PC-3 (cell line): ENCODE measurements around the gene FGGY. TPM values are rescaled to one million over a fixed set of nuclear protein-coding genes. Genes with fewer than 3 reads are reported as not detected.

Experiments used
- ATAC-seq: fragments of 200-7000 bp; cut with Tn5 transposase; 2 replicates; pipeline ENCODE4 v1.9.1; 2020; ENCODE audit warnings: mild to moderate bottlenecking, moderate library complexity
- BruUV-seq: library from RNA; stranded (reverse); fragments of 400-500 nt; replicated peaks from 2 replicates; lab custom pipeline; 2021; lab: Mats Ljungman, UMichigan
- CTCF ChIA-PET: fragments of 300-600 bp; sonication (Branson Sonifier 250); formaldehyde crosslinking; loops from one replicate; lab custom pipeline; 2022; ENCODE audit warnings: antibody characterized with exemption; lab: Charles Lee
- POLR2A ChIA-PET: fragments of 300-600 bp; sonication (Branson Sonifier 250); formaldehyde crosslinking; loops from one replicate; lab custom pipeline; 2022; ENCODE audit warnings: antibody characterized with exemption; ENCODE audit not compliant: unreplicated experiment; lab: Charles Lee
- DNase-seq: peaks from one replicate; pipeline ENCODE4 v3.0.0-alpha.2; 2015
- H2AFZ ChIP-seq: fragments of 300-600 bp; sonication (generic); 2 replicates; pipeline ENCODE4 v1.6.0; 2016; ENCODE audit warnings: antibody characterized with exemption, low read length
- H3F3A ChIP-seq: fragments of 300-600 bp; sonication (generic); one replicate; pipeline ENCODE4 v1.6.0; 2017; ENCODE audit warnings: antibody characterized with exemption, low read length, control low read depth, mild to moderate bottlenecking; ENCODE audit not compliant: unreplicated experiment
- H3K27ac ChIP-seq: fragments of 300-600 bp; sonication (generic); 2 replicates; pipeline ENCODE4 v1.5.1; 2016; ENCODE audit warnings: mild to moderate bottlenecking, low read length
- H3K27me3 ChIP-seq: fragments of 300-600 bp; sonication (generic); 2 replicates; pipeline ENCODE4 v1.6.1; 2016; ENCODE audit warnings: low read length, mixed read lengths
- H3K36me3 ChIP-seq: fragments of 300-600 bp; sonication (generic); 2 replicates; pipeline ENCODE4 v1.6.1; 2016; ENCODE audit warnings: low read depth, mixed run types, low read length, mixed read lengths
- H3K4me1 ChIP-seq: fragments of 300-600 bp; sonication (generic); 2 replicates; pipeline ENCODE4 v1.5.1; 2016; ENCODE audit warnings: low read length; ENCODE audit not compliant: insufficient read depth
- H3K4me2 ChIP-seq: fragments of 300-600 bp; sonication (generic); 2 replicates; pipeline ENCODE4 v1.6.0; 2016; ENCODE audit warnings: low read length
- H3K4me3 ChIP-seq: fragments of 300-600 bp; sonication (generic); 2 replicates; pipeline ENCODE4 v1.5.1; 2016; ENCODE audit warnings: mild to moderate bottlenecking, low read length, mixed read lengths
- H3K79me2 ChIP-seq: fragments of 300-600 bp; sonication (generic); 2 replicates; pipeline ENCODE4 v1.6.1; 2017; ENCODE audit warnings: low read length, mixed read lengths
- H3K9ac ChIP-seq: fragments of 300-600 bp; sonication (generic); 2 replicates; pipeline ENCODE4 v1.6.0; 2016; ENCODE audit warnings: mild to moderate bottlenecking, low read length
- H3K9me2 ChIP-seq: fragments of 300-600 bp; sonication (generic); replicated peaks from 2 replicates; pipeline ENCODE4 v1.6.1; 2016; ENCODE audit warnings: mixed run types, low read length, mixed read lengths
- H3K9me3 ChIP-seq: fragments of 300-600 bp; sonication (generic); 2 replicates; pipeline ENCODE4 v1.6.1; 2016; ENCODE audit warnings: low read length, mixed read lengths
- H4K20me1 ChIP-seq: fragments of 300-600 bp; sonication (generic); 2 replicates; pipeline ENCODE4 v1.6.1; 2016; ENCODE audit warnings: low read length, mixed read lengths
- CTCF ChIP-seq: fragments of 300-600 bp; sonication (generic); conservative IDR thresholded peaks from 2 replicates; pipeline ENCODE4 v1.5.1; 2017; ENCODE audit warnings: antibody characterized with exemption, low read depth, mild to moderate bottlenecking, low read length
- EZH2 ChIP-seq: fragments of 300-600 bp; sonication (generic); IDR thresholded peaks from one replicate; pipeline ENCODE4 v1.6.1; 2017; ENCODE audit warnings: antibody characterized with exemption, mild to moderate bottlenecking, low read length; ENCODE audit not compliant: unreplicated experiment
- EZH2phosphoT487 ChIP-seq: fragments of 300-600 bp; sonication (generic); IDR thresholded peaks from 2 replicates; pipeline ENCODE4 v1.6.1; 2018; ENCODE audit warnings: mild to moderate bottlenecking, antibody characterized with exemption, low read length, borderline replicate concordance
- intact Hi-C: fragments of 100-400 bp; cut with micrococcal nuclease; formaldehyde crosslinking; loops from 2 replicates; pipeline ENCODE4 v1.9.0; 2023
- total RNA-seq: library from RNA; depleted of rRNA; stranded (reverse); fragments of >200 nt; gene quantifications from 2 replicates; pipeline ENCODE4 v1.2.3, GENCODE V29; 2014

FGGY gene
- total RNA-seq, 1 experiment from 2014 or later: 7.4 TPM

- H3K4me3 ChIP-seq: no peak overlapping the region
- no peaks in the 10 kb centered on the region for H3K36me3 ChIP-seq
- H3K27ac ChIP-seq: no peak overlapping the region
- H4K20me1 ChIP-seq: no peaks in the 10 kb centered on the region
- no peaks in the 10 kb centered on the region for H3F3A ChIP-seq
- no peak for ATAC-seq
- intact Hi-C loops: no loop called here
- TF ChIP-seq CTCF (no peak), EZH2phosphoT487 (no peak), EZH2 (no peak)
- H3K9ac ChIP-seq: no peak overlapping the region
- no peak for DNase-seq
- no TSS peak for BruUV-seq
- H3K9me2 ChIP-seq: no peaks in the 10 kb centered on the region
- ChIA-PET POLR2A (no interaction called here), CTCF (no interaction called here)
- H3K79me2 ChIP-seq: no peaks in the 10 kb centered on the region
- H3K9me3 ChIP-seq: no peaks in the 10 kb centered on the region
- no peaks in the 10 kb centered on the region for H3K27me3 ChIP-seq
- H3K4me2 ChIP-seq: no peak overlapping the region
- H3K4me1 ChIP-seq: no peaks in the 10 kb centered on the region; the same call in 1 of the 2 replicates
- H2AFZ ChIP-seq: no peak overlapping the region
These were observed 377.7 kb downstream of the FGGY start for GRCh38 chr1:59674595-59674994.

DNA sequence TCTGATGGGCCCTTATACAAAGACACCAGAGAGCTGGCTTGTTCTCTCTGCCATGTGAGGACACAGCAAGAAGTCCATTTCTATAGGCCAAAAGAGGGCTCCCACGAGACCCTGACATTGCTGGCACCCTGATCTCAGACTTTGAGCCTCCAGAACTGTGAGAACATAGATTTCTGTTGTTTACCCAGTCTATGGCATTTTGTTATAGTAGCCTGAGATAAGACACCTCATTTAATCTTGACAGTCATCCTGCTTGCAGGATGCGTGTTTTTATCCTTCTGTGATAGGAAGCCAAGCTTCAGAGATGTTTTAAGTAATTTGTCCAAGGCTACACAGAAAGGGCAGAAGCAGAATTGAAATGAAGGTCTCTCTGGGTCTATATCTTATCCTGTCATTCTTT is 379.0 kb downstream of the FGGY start:
- Histone ChIP-seq H3K4me1 (no peaks in the 10 kb centered on the region; the same call in 1 of the 2 replicates), H3K27me3 (no peaks in the 10 kb centered on the region), H3K36me3 (no peaks in the 10 kb centered on the region), H3K9ac (no peak overlapping the region), H4K20me1 (no peaks in the 10 kb centered on the region), H3K79me2 (no peaks in the 10 kb centered on the region), H3K9me2 (no peaks in the 10 kb centered on the region), H3K9me3 (no peaks in the 10 kb centered on the region), H3K27ac (no peak overlapping the region), H3F3A (no peaks in the 10 kb centered on the region), H3K4me2 (no peak overlapping the region), H2AFZ (no peak overlapping the region), H3K4me3 (no peak overlapping the region)
- DNase-seq (no peak), ATAC-seq (no peak)
- TF ChIP-seq EZH2phosphoT487 (no peak), CTCF (no peak), EZH2 (no peak)
- POLR2A ChIA-PET: no interaction called here
- no TSS peak for BruUV-seq
- CTCF ChIA-PET: no interaction called here
- intact Hi-C loops: no loop called here

DNA sequence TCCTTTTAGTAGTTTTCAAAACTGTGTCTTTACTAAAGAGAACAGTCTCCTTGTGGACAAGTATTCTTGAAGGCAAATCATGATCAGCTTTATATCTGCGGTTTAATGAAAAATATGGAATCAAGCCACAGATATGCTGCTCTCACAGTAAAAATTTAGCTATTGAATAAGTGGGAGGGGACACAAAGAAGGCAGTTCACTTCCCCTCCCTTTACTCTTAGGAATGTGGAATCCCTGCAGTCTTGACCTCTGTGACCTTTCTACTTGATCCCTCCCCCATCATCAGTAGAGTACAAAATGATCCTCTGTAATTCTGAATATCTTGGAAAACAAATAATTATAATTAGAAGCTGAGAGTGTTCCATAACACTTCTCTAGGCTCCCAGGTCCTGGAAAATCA is 381.1 kb downstream of the FGGY start:
- DNase-seq: no peak
- no peaks in the 10 kb centered on the region for H3K9me2 ChIP-seq
- no peak overlapping the region for H3K4me2 ChIP-seq
- no peak overlapping the region for H3K27ac ChIP-seq
- H4K20me1 ChIP-seq: no peaks in the 10 kb centered on the region
- H3K9ac ChIP-seq: no peak overlapping the region
- H3K36me3 ChIP-seq: no peaks in the 10 kb centered on the region
- BruUV-seq: no TSS peak
- H3F3A ChIP-seq: no peaks in the 10 kb centered on the region
- intact Hi-C loops: no loop called here
- H2AFZ ChIP-seq: no peak overlapping the region
- no peaks in the 10 kb centered on the region for H3K27me3 ChIP-seq
- no peak for TF ChIP-seq EZH2phosphoT487
- no peak for TF ChIP-seq EZH2
- no peak for TF ChIP-seq CTCF
- no peaks in the 10 kb centered on the region for H3K79me2 ChIP-seq
- POLR2A ChIA-PET: no interaction called here
- no peaks in the 10 kb centered on the region; the same call in 1 of the 2 replicates for H3K4me1 ChIP-seq
- no peak overlapping the region for H3K4me3 ChIP-seq
- CTCF ChIA-PET: no interaction called here
- no peak for ATAC-seq
- H3K9me3 ChIP-seq: no peaks in the 10 kb centered on the region
